ENCODE results near the gene SLC39A11.
"Not testable (repeated sequence)": the region's sequence is repeated elsewhere in the genome, so short reads cannot be mapped to it uniquely, and the experiment has no call there.

The SLC39A11 gene

GRCh38 chr17:73107191-73107590 lies 14.7 kb upstream of the SLC39A11 start:
- DNase-seq (ENCODE audit: low spot score): no peak

GRCh38 chr17:73105431-73105830 lies 12.9 kb upstream of the SLC39A11 start:
- no peak for DNase-seq (ENCODE audit: low spot score)

GRCh38 chr17:73104450-73104849 lies 12.0 kb upstream of the SLC39A11 start:
- DNase-seq (ENCODE audit: low spot score): no peak

- peak; percentile 20 for DNase-seq (ENCODE audit: low spot score)
Measured at GRCh38 chr17:73103641-73104335, 11.3 kb upstream of the SLC39A11 start.

- no peak for DNase-seq (ENCODE audit: low spot score)
Measured at GRCh38 chr17:73101031-73101430, 8.5 kb upstream of the SLC39A11 start.

GRCh38 chr17:73100363-73100762 lies 7.9 kb upstream of the SLC39A11 start:
- DNase-seq (ENCODE audit: low spot score): no peak

- DNase-seq (ENCODE audit: low spot score): no peak
Measured at GRCh38 chr17:73099511-73099910, 7.0 kb upstream of the SLC39A11 start.

- no peak for DNase-seq (ENCODE audit: low spot score)
Measured at GRCh38 chr17:73098919-73099318, 6.4 kb upstream of the SLC39A11 start.

GRCh38 chr17:73097973-73098765 lies 5.7 kb upstream of the SLC39A11 start:
- DNase-seq (ENCODE audit: low spot score): not testable (repeated sequence)

- no peak for DNase-seq (ENCODE audit: low spot score)
Measured at GRCh38 chr17:73096866-73097265, 4.4 kb upstream of the SLC39A11 start.

- no peak for DNase-seq (ENCODE audit: low spot score)
Measured at GRCh38 chr17:73096211-73096610, 3.7 kb upstream of the SLC39A11 start.

- no peak for DNase-seq (ENCODE audit: low spot score)
Measured at GRCh38 chr17:73093286-73093685, 798 bp upstream of the SLC39A11 start.

GRCh38 chr17:73091770-73092522 lies 542 bp downstream of the SLC39A11 start:
- DNase-seq (ENCODE audit: low spot score): peak; percentile 25

GRCh38 chr17:73091410-73091769 lies 1.1 kb downstream of the SLC39A11 start:
- DNase-seq (ENCODE audit: low spot score): no peak

- DNase-seq (ENCODE audit: low spot score): no peak
Measured at GRCh38 chr17:73090396-73091202, 1.9 kb downstream of the SLC39A11 start.

- no peak for DNase-seq (ENCODE audit: low spot score)
Measured at GRCh38 chr17:73089322-73090317, 2.9 kb downstream of the SLC39A11 start.

GRCh38 chr17:73088561-73088960 lies 3.9 kb downstream of the SLC39A11 start:
- no peak for DNase-seq (ENCODE audit: low spot score)

- no peak for DNase-seq (ENCODE audit: low spot score)
Measured at GRCh38 chr17:73083432-73083831, 9.1 kb downstream of the SLC39A11 start.

GRCh38 chr17:73074566-73074965 lies 17.9 kb downstream of the SLC39A11 start:
- no peak for DNase-seq (ENCODE audit: low spot score)

GRCh38 chr17:73072219-73072962 lies 20.1 kb downstream of the SLC39A11 start:
- no peak for DNase-seq (ENCODE audit: low spot score)
